Esophagus squamous epithelium (tissue), 5 donors: ENCODE measurements around the gene ARHGEF37. TPM values are rescaled to one million over a fixed set of nuclear protein-coding genes. Genes with fewer than 3 reads are reported as not detected.

ENCODE experiments used
- DNase-seq: peaks from one replicate; lab custom pipeline; 2025; lab: John Stamatoyannopoulos, UW
- H3K27ac ChIP-seq, 4 donors: fragments of 200-600 bp; sonication (generic); one replicate each; pipeline ENCODE4 v1.5.1; 2016 to 2019; ENCODE audit warnings: mild to moderate bottlenecking in 1 of 4
- H3K27me3 ChIP-seq, 4 donors: fragments of 200-600 bp; sonication (generic); 1 replicate in 3 of 4; 2 replicates in 1 of 4; pipeline versions ENCODE4 v1.5.1 to v1.6.0; 2017 to 2021; ENCODE audit warnings: antibody characterized with exemption in 1 of 4
- H3K36me3 ChIP-seq, 3 donors: fragments of 200-600 bp; sonication (generic); one replicate each; pipeline ENCODE4 v1.5.1; 2016 to 2019
- H3K4me1 ChIP-seq, 3 donors: fragments of 200-600 bp; sonication (generic); one replicate each; pipeline ENCODE4 v1.5.1; 2017 to 2019
- H3K4me3 ChIP-seq, 4 donors: fragments of 200-600 bp; sonication (generic); 1 replicate in 3 of 4; 2 replicates in 1 of 4; pipeline ENCODE4 v1.5.1; 2016 to 2019; ENCODE audit warnings: mild to moderate bottlenecking in 2 of 4, moderate library complexity in 1 of 4
- H3K9me3 ChIP-seq, 3 donors: fragments of 200-600 bp; sonication (generic); one replicate each; pipeline ENCODE4 v1.5.1; 2016 to 2019
- POLR2A ChIP-seq, 4 donors: fragments of 450-650 bp; IDR thresholded peaks; one replicate each; pipeline ENCODE4 v1.6.1; 2017; ENCODE audit warnings: antibody characterized with exemption in 4 of 4, mild to moderate bottlenecking in 4 of 4, moderate library complexity in 3 of 4
- WGBS, 2 donors: methylation state at CpG; one replicate each; pipeline ENCODE4 v1.1.5; 2018; 5-methylcytosine and 5-hydroxymethylcytosine counted together
- intact Hi-C: fragments of 100-400 bp; cut with DNase I; formaldehyde crosslinking; loops from one replicate; pipeline ENCODE4 v1.15.0; 2022
- total RNA-seq, 4 donors: library from RNA; depleted of rRNA; stranded (reverse); fragments of >200 nt; gene quantifications; one replicate each; pipeline ENCODE4 v1.1.0, GENCODE V29; 2016
- TF ChIP-seq, protein P1 (sequence below), 6 experiments: fragments of 450-650 bp in 4 of 6; fragments of 200-600 bp in 2 of 6; sonication (generic) in 2 of 6; IDR thresholded peaks; one replicate each; pipeline ENCODE4 v1.5.1; 2016 to 2019; ENCODE audit warnings: antibody characterized with exemption in 6 of 6, mild to moderate bottlenecking in 4 of 6, moderate library complexity in 4 of 6
- donor health status: DM: yes; HTN: yes; CAD: no.

The ARHGEF37 gene
- total RNA-seq, 4 donors from 2014 or later = 14.5 to 29.3 (median 18.0) TPM

GRCh38 chr5:149616727-149617285 lies 35.5 kb downstream of the ARHGEF37 start:
- 71 to 74% methylated on average over 3 of the region's 3 CpGs for WGBS, 2 donors
- no peak overlapping the region for H3K4me3 ChIP-seq
- intact Hi-C loops = no loop called here
- H3K9me3 ChIP-seq = no peaks in the 10 kb centered on the region
- peaks cover 10 to 91% (median 11%) of the 10 kb centered on the region in 3 donors for H3K36me3 ChIP-seq
- TF ChIP-seq, protein P1, sequence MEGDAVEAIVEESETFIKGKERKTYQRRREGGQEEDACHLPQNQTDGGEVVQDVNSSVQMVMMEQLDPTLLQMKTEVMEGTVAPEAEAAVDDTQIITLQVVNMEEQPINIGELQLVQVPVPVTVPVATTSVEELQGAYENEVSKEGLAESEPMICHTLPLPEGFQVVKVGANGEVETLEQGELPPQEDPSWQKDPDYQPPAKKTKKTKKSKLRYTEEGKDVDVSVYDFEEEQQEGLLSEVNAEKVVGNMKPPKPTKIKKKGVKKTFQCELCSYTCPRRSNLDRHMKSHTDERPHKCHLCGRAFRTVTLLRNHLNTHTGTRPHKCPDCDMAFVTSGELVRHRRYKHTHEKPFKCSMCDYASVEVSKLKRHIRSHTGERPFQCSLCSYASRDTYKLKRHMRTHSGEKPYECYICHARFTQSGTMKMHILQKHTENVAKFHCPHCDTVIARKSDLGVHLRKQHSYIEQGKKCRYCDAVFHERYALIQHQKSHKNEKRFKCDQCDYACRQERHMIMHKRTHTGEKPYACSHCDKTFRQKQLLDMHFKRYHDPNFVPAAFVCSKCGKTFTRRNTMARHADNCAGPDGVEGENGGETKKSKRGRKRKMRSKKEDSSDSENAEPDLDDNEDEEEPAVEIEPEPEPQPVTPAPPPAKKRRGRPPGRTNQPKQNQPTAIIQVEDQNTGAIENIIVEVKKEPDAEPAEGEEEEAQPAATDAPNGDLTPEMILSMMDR (IDR thresholded peaks at IDR 0.05) = no peak
- TF ChIP-seq POLR2A (IDR thresholded peaks at IDR 0.05) = no peak
- H3K27ac ChIP-seq = peak overlapping the region in 2 of 4 donors; percentile 15 to 27
- DNase-seq = no peak
- peaks cover 0 to 42% (median 8%) of the 10 kb centered on the region in 3 donors for H3K4me1 ChIP-seq
- no peaks in the 10 kb centered on the region for H3K27me3 ChIP-seq

DNA sequence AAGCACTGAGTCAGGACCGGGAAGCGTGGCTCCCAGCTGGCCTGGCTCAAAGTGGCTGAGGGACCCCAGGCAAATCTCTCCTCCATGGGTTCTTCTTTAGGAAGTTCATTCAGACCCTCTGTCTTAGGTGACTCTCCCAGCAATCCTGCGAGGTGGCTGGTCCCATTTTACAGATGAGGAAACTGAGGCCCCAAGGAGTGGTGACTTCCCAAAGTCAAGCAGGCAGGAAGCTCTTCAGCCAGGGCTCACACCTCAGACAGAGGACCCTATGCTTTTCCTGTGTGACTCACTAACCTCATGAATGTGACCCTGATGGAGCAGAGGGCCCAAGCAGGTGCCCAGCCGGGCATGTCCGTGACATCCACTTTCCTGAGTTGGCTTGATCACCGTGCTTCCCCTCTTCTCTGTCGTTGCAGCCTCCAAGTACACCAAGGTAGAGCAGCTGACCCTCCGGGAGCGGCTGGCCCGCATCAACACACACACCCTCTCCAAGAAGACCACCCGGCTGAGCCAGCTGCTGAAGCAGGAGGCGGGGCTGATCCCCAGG lies 36.5 kb downstream of the ARHGEF37 start:
- no peak for DNase-seq
- Histone ChIP-seq H3K9me3 (no peaks in the 10 kb centered on the region), H3K4me3 (no peak overlapping the region), H3K36me3 (peaks cover 9 to 92% (median 15%) of the 10 kb centered on the region in 3 donors), H3K27ac (peak overlapping the region; percentile 67 to 83 (median 76)), H3K27me3 (no peaks in the 10 kb centered on the region), H3K4me1 (peaks cover 0 to 42% (median 8%) of the 10 kb centered on the region in 3 donors)
- TF ChIP-seq POLR2A (IDR thresholded peaks at IDR 0.05) = no peak
- TF ChIP-seq, protein P1 (IDR thresholded peaks at IDR 0.05) = no peak
- intact Hi-C loops = no loop called here
- WGBS, 2 donors = 75 to 80% methylated on average over 2 to 6 of the region's 12 CpGs

GRCh38 chr5:149618581-149619248 lies 37.4 kb downstream of the ARHGEF37 start:
- WGBS, 2 donors = 3 to 39% methylated on average over 4 to 6 of the region's 9 CpGs
- DNase-seq = no peak
- no peak for TF ChIP-seq POLR2A (IDR thresholded peaks at IDR 0.05)
- TF ChIP-seq, protein P1 (IDR thresholded peaks at IDR 0.05) = peak; percentile 55 to 87 (median 66)
- Histone ChIP-seq H3K4me3 (no peak overlapping the region), H3K27ac (peak overlapping the region; percentile 67 to 83 (median 76)), H3K27me3 (no peaks in the 10 kb centered on the region), H3K36me3 (peaks cover 7 to 92% (median 15%) of the 10 kb centered on the region in 3 donors), H3K4me1 (peaks cover 0 to 41% (median 8%) of the 10 kb centered on the region in 3 donors), H3K9me3 (no peaks in the 10 kb centered on the region)
- intact Hi-C loops = no loop called here

DNA sequence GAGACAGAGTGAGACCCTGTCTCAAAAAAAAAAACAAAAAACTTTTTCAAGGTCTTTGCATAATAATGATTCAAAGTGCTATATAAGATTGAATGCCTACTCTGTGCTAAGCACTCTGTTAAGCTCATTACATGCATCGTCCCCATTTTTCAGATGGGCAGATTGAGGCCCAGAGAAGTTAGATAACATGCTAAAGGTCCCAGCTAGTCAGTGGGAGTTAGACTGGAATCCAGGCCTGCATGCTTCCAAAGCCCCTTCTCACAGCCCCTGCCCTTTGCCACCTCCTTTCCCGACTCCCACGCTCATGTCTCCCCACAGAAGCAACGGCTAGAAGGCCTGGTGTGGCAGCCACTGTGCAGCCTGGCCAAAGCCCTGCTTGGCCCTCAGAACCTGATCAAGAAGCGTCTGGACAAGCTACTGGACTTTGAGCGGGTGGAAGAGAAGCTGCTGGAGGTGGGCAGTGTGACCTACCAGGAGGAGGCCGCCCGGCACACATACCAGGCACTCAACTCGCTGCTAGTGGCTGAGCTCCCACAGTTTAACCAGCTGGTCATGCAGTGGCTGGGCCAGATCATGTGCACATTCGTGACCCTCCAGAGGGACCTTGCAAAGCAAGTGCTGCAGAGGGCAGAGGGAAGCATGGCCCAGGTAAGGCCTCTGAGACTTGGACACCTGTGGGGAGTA lies 40.3 kb downstream of the ARHGEF37 start:
- H3K9me3 ChIP-seq = no peaks in the 10 kb centered on the region
- no peaks in the 10 kb centered on the region for H3K27me3 ChIP-seq
- no peak overlapping the region for H3K27ac ChIP-seq
- TF ChIP-seq, protein P1 (IDR thresholded peaks at IDR 0.05) = no peak
- no peak for TF ChIP-seq POLR2A (IDR thresholded peaks at IDR 0.05)
- DNase-seq = no peak
- H3K4me1 ChIP-seq = peaks cover 0 to 29% (median 8%) of the 10 kb centered on the region in 3 donors
- intact Hi-C loops = no loop called here
- H3K4me3 ChIP-seq = no peak overlapping the region
- 96 to 98% methylated on average over 4 to 6 of the region's 10 CpGs for WGBS, 2 donors
- H3K36me3 ChIP-seq = peaks cover 13 to 99% (median 15%) of the 10 kb centered on the region in 3 donors
